PC-3 (cell line): ENCODE measurements around the gene ACTR10. TPM values are rescaled to one million over a fixed set of nuclear protein-coding genes. Genes with fewer than 3 reads are reported as not detected.

Experiments
- ATAC-seq: fragments of 200-7000 bp; cut with Tn5 transposase; 2 replicates; pipeline ENCODE4 v1.9.1; 2020; ENCODE audit warnings: mild to moderate bottlenecking, moderate library complexity
- BruUV-seq: library from RNA; stranded (reverse); fragments of 400-500 nt; replicated peaks from 2 replicates; lab custom pipeline; 2021; lab: Mats Ljungman, UMichigan
- CTCF ChIA-PET: fragments of 300-600 bp; sonication (Branson Sonifier 250); formaldehyde crosslinking; loops from one replicate; lab custom pipeline; 2022; ENCODE audit warnings: antibody characterized with exemption; lab: Charles Lee
- POLR2A ChIA-PET: fragments of 300-600 bp; sonication (Branson Sonifier 250); formaldehyde crosslinking; loops from one replicate; lab custom pipeline; 2022; ENCODE audit warnings: antibody characterized with exemption; ENCODE audit not compliant: unreplicated experiment; lab: Charles Lee
- DNase-seq: peaks from one replicate; pipeline ENCODE4 v3.0.0-alpha.2; 2015
- H2AFZ ChIP-seq: fragments of 300-600 bp; sonication (generic); 2 replicates; pipeline ENCODE4 v1.6.0; 2016; ENCODE audit warnings: antibody characterized with exemption, low read length
- H3F3A ChIP-seq: fragments of 300-600 bp; sonication (generic); one replicate; pipeline ENCODE4 v1.6.0; 2017; ENCODE audit warnings: antibody characterized with exemption, low read length, control low read depth, mild to moderate bottlenecking; ENCODE audit not compliant: unreplicated experiment
- H3K27ac ChIP-seq: fragments of 300-600 bp; sonication (generic); 2 replicates; pipeline ENCODE4 v1.5.1; 2016; ENCODE audit warnings: mild to moderate bottlenecking, low read length
- H3K27me3 ChIP-seq: fragments of 300-600 bp; sonication (generic); 2 replicates; pipeline ENCODE4 v1.6.1; 2016; ENCODE audit warnings: low read length, mixed read lengths
- H3K36me3 ChIP-seq: fragments of 300-600 bp; sonication (generic); 2 replicates; pipeline ENCODE4 v1.6.1; 2016; ENCODE audit warnings: low read depth, mixed run types, low read length, mixed read lengths
- H3K4me1 ChIP-seq: fragments of 300-600 bp; sonication (generic); 2 replicates; pipeline ENCODE4 v1.5.1; 2016; ENCODE audit warnings: low read length; ENCODE audit not compliant: insufficient read depth
- H3K4me2 ChIP-seq: fragments of 300-600 bp; sonication (generic); 2 replicates; pipeline ENCODE4 v1.6.0; 2016; ENCODE audit warnings: low read length
- H3K4me3 ChIP-seq: fragments of 300-600 bp; sonication (generic); 2 replicates; pipeline ENCODE4 v1.5.1; 2016; ENCODE audit warnings: mild to moderate bottlenecking, low read length, mixed read lengths
- H3K79me2 ChIP-seq: fragments of 300-600 bp; sonication (generic); 2 replicates; pipeline ENCODE4 v1.6.1; 2017; ENCODE audit warnings: low read length, mixed read lengths
- H3K9ac ChIP-seq: fragments of 300-600 bp; sonication (generic); 2 replicates; pipeline ENCODE4 v1.6.0; 2016; ENCODE audit warnings: mild to moderate bottlenecking, low read length
- H3K9me2 ChIP-seq: fragments of 300-600 bp; sonication (generic); replicated peaks from 2 replicates; pipeline ENCODE4 v1.6.1; 2016; ENCODE audit warnings: mixed run types, low read length, mixed read lengths
- H3K9me3 ChIP-seq: fragments of 300-600 bp; sonication (generic); 2 replicates; pipeline ENCODE4 v1.6.1; 2016; ENCODE audit warnings: low read length, mixed read lengths
- H4K20me1 ChIP-seq: fragments of 300-600 bp; sonication (generic); 2 replicates; pipeline ENCODE4 v1.6.1; 2016; ENCODE audit warnings: low read length, mixed read lengths
- EZH2 ChIP-seq: fragments of 300-600 bp; sonication (generic); IDR thresholded peaks from one replicate; pipeline ENCODE4 v1.6.1; 2017; ENCODE audit warnings: antibody characterized with exemption, mild to moderate bottlenecking, low read length; ENCODE audit not compliant: unreplicated experiment
- EZH2phosphoT487 ChIP-seq: fragments of 300-600 bp; sonication (generic); IDR thresholded peaks from 2 replicates; pipeline ENCODE4 v1.6.1; 2018; ENCODE audit warnings: mild to moderate bottlenecking, antibody characterized with exemption, low read length, borderline replicate concordance
- intact Hi-C: fragments of 100-400 bp; cut with micrococcal nuclease; formaldehyde crosslinking; loops from 2 replicates; pipeline ENCODE4 v1.9.0; 2023
- total RNA-seq: library from RNA; depleted of rRNA; stranded (reverse); fragments of >200 nt; gene quantifications from 2 replicates; pipeline ENCODE4 v1.2.3, GENCODE V29; 2014
- TF ChIP-seq, protein P1 (sequence below): fragments of 300-600 bp; sonication (generic); conservative IDR thresholded peaks from 2 replicates; pipeline ENCODE4 v1.5.1; 2017; ENCODE audit warnings: antibody characterized with exemption, low read depth, mild to moderate bottlenecking, low read length

ACTR10 gene
- total RNA-seq, 1 experiment from 2014 or later: 126 TPM

DNA sequence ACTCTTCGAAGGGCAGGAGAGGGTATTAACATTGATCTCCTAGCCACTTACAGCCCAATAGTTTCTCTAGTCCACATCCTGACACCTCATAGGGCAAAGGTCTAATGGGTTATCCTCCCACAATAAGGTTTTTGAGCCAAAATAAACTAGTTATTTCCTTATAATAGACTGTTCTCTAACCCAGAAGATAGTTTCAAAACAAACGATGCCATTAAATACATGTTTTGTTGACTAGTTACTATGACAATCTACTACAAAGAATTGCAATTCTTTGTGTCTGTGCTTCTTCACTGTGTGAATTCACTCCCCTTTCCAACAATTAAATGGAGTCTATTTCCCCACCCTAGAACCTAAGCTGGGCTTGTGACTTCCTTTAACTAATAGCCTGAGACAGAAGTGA is 6.4 kb upstream of the ACTR10 start:
- Histone ChIP-seq H3K9me2 (no peaks in the 10 kb centered on the region), H3K27ac (no peak overlapping the region), H3K9ac (no peak overlapping the region), H3K9me3 (no peaks in the 10 kb centered on the region), H3K27me3 (peaks cover 28% of the 10 kb centered on the region; the same call in 1 of the 2 replicates), H3K79me2 (no peaks in the 10 kb centered on the region), H4K20me1 (no peaks in the 10 kb centered on the region), H3K36me3 (no peaks in the 10 kb centered on the region), H3K4me2 (no peak overlapping the region), H3F3A (no peaks in the 10 kb centered on the region), H3K4me1 (no peaks in the 10 kb centered on the region), H3K4me3 (no peak overlapping the region), H2AFZ (no peak overlapping the region)
- DNase-seq (peak; percentile 33), ATAC-seq (0 out of 2 replicates have a peak, but pooled peaks have one; percentile 18)
- TF ChIP-seq, protein P1, sequence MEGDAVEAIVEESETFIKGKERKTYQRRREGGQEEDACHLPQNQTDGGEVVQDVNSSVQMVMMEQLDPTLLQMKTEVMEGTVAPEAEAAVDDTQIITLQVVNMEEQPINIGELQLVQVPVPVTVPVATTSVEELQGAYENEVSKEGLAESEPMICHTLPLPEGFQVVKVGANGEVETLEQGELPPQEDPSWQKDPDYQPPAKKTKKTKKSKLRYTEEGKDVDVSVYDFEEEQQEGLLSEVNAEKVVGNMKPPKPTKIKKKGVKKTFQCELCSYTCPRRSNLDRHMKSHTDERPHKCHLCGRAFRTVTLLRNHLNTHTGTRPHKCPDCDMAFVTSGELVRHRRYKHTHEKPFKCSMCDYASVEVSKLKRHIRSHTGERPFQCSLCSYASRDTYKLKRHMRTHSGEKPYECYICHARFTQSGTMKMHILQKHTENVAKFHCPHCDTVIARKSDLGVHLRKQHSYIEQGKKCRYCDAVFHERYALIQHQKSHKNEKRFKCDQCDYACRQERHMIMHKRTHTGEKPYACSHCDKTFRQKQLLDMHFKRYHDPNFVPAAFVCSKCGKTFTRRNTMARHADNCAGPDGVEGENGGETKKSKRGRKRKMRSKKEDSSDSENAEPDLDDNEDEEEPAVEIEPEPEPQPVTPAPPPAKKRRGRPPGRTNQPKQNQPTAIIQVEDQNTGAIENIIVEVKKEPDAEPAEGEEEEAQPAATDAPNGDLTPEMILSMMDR: no peak
- intact Hi-C loops: no loop called here
- CTCF ChIA-PET: interaction anchor here (0.5 kb wide), 1 partner anchor 86 kb away, joined by 3 read pairs; no protein-coding TSS in a partner anchor
- BruUV-seq: no TSS peak
- POLR2A ChIA-PET: no interaction called here

DNA sequence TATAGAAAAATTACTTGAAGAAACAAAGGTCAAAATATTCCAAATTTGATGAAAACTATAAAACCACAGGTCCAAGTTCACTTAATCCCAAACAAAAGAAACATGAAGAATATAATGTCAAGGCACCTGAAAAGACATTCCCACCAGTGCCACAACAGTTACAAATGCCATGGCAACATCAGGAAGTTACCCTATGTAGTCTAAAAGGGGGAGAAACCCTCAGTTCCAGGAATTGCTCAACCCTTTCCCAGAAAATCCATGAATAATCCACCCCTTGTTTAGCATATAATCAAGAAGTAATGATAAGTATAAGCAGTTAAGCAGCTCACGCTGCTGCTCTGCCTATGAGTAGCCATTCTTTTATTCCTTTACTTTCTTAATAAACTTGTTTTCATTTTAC is 3.8 kb upstream of the ACTR10 start:
- no peaks in the 10 kb centered on the region for H4K20me1 ChIP-seq
- no peaks in the 10 kb centered on the region for H3K9me3 ChIP-seq
- H3K36me3 ChIP-seq: no peaks in the 10 kb centered on the region
- ChIA-PET CTCF (no interaction called here), POLR2A (interaction anchor here (0.5 kb wide), 1 partner anchor 64 kb away, joined by 3 read pairs; no protein-coding TSS in a partner anchor)
- TF ChIP-seq EZH2phosphoT487 (no peak), EZH2 (no peak)
- TF ChIP-seq, protein P1: no peak
- no peak overlapping the region for H3K27ac ChIP-seq
- H3K4me1 ChIP-seq: peaks cover 11% of the 10 kb centered on the region; the same call in 1 of the 2 replicates
- H3F3A ChIP-seq: no peaks in the 10 kb centered on the region
- intact Hi-C loops: no loop called here
- H3K79me2 ChIP-seq: peaks cover 12% of the 10 kb centered on the region
- H3K4me2 ChIP-seq: no peak overlapping the region
- H2AFZ ChIP-seq: no peak overlapping the region
- no peaks in the 10 kb centered on the region for H3K9me2 ChIP-seq
- DNase-seq (no peak), ATAC-seq (no peak)
- no peak overlapping the region for H3K4me3 ChIP-seq
- H3K27me3 ChIP-seq: peaks cover 28% of the 10 kb centered on the region; the same call in 1 of the 2 replicates
- no TSS peak for BruUV-seq
- no peak overlapping the region for H3K9ac ChIP-seq

DNA sequence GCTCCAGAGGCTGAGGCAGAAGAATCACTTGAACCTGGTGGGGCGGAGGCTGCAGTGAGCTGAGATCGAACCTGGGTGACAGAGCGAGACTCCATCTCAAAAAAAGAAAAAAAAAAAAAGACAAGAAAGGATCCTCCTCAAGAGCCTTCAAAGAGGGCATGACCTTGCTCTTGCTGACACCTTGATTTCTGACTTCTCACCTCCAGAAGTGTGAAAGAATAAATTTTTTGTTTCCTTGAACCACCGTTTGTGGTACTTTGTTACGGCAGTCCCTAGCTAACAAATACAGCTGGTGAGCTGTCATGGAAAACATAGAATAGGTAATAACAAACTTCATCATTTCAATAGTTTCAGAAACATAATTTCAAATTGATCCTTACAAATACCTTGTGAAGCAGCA is 1.9 kb upstream of the ACTR10 start:
- Histone ChIP-seq H3K9me3 (no peaks in the 10 kb centered on the region), H3K9me2 (no peaks in the 10 kb centered on the region), H3K4me2 (no peak overlapping the region), H3K79me2 (peaks cover 26% of the 10 kb centered on the region), H3K27ac (no peak overlapping the region), H3K4me3 (no peak overlapping the region), H3K36me3 (peaks cover 4% of the 10 kb centered on the region; the same call in 1 of the 2 replicates), H3K4me1 (peaks cover 15% of the 10 kb centered on the region; the same call in 1 of the 2 replicates), H3K9ac (no peak overlapping the region), H3K27me3 (peaks cover 11% of the 10 kb centered on the region; the same call in 1 of the 2 replicates), H2AFZ (no peak overlapping the region), H4K20me1 (no peaks in the 10 kb centered on the region), H3F3A (no peaks in the 10 kb centered on the region)
- TF ChIP-seq EZH2phosphoT487 (no peak), EZH2 (no peak)
- TF ChIP-seq, protein P1: no peak
- ATAC-seq: no peak
- CTCF ChIA-PET: no interaction called here
- intact Hi-C loops: no loop called here
- POLR2A ChIA-PET: no interaction called here
- BruUV-seq: no TSS peak
- DNase-seq: no peak
